Stimulated activated CD8-positive, alpha-beta memory T cell treated with anti-CD3 and anti-CD28 coated beads, Interleukin-12 subunit alpha, Interleukin-12 subunit beta, amount 100 ng/mL, for 1 hour (primary cell): Measurements from ENCODE around the gene KIF15.

Source experiments
- DNase-seq: peaks from one replicate; pipeline ENCODE4 v3.0.0-alpha.2; 2020; ENCODE audit warnings: low read depth

Gene KIF15

GRCh38 chr3:44877333-44877732 is 115.7 kb downstream of the KIF15 start:
- DNase-seq, result no peak

- DNase-seq, result no peak
These were observed 118.7 kb downstream of the KIF15 start for GRCh38 chr3:44880284-44880683.

- DNase-seq, result no peak
These were observed 121.8 kb downstream of the KIF15 start for GRCh38 chr3:44883213-44883955.

GRCh38 chr3:44883999-44884431 is 122.4 kb downstream of the KIF15 start:
- DNase-seq, result no peak

GRCh38 chr3:44885618-44886017 is 124.0 kb downstream of the KIF15 start:
- DNase-seq, result no peak

GRCh38 chr3:44886561-44886960 is 125.0 kb downstream of the KIF15 start:
- DNase-seq, result no peak

GRCh38 chr3:44887101-44887500 is 125.5 kb downstream of the KIF15 start:
- DNase-seq, result no peak

- DNase-seq, result no peak
These were observed 128.7 kb downstream of the KIF15 start for GRCh38 chr3:44890258-44890657.

- no peak for DNase-seq
These were observed 129.3 kb downstream of the KIF15 start for GRCh38 chr3:44890852-44891251.

- no peak for DNase-seq
These were observed 131.1 kb downstream of the KIF15 start for GRCh38 chr3:44892689-44893088.

- no peak for DNase-seq
These were observed 131.5 kb downstream of the KIF15 start for GRCh38 chr3:44893097-44893496.

GRCh38 chr3:44894485-44894884 is 132.9 kb downstream of the KIF15 start:
- DNase-seq, result no peak

GRCh38 chr3:44896440-44896839 is 134.8 kb downstream of the KIF15 start:
- DNase-seq, result no peak

- DNase-seq, result no peak
These were observed 138.2 kb downstream of the KIF15 start for GRCh38 chr3:44899683-44900367.

GRCh38 chr3:44902628-44903027 is 141.0 kb downstream of the KIF15 start:
- DNase-seq, result no peak
